HG02943 (cell line): ENCODE measurements around the gene PRAMEF6.
"Not testable (repeated sequence)": the region's sequence is repeated elsewhere in the genome, so short reads cannot be mapped to it uniquely, and the experiment has no call there.

Source experiments
- ATAC-seq: cut with Tn5 transposase; IDR thresholded peaks from one replicate; pipeline ENCODE4 v1.9.1; 2021; ENCODE audit warnings: mild to moderate bottlenecking, low read depth, moderate library complexity; ENCODE audit not compliant: unreplicated experiment

PRAMEF6 gene

GRCh38 chr1:12947480-12947879, at the start of gene PRAMEF6:
PRAMEF6 (minus strand) TSS chr1:12947580; CDS start chr1:12942518, 5,062 bp downstream.
- not testable (repeated sequence) for ATAC-seq

- ATAC-seq, result not testable (repeated sequence)
These were observed 23.0 kb downstream of the PRAMEF6 start for GRCh38 chr1:12924368-12924767.

- ATAC-seq, result not testable (repeated sequence)
These were observed 25.6 kb downstream of the PRAMEF6 start for GRCh38 chr1:12921749-12922148.

DNA sequence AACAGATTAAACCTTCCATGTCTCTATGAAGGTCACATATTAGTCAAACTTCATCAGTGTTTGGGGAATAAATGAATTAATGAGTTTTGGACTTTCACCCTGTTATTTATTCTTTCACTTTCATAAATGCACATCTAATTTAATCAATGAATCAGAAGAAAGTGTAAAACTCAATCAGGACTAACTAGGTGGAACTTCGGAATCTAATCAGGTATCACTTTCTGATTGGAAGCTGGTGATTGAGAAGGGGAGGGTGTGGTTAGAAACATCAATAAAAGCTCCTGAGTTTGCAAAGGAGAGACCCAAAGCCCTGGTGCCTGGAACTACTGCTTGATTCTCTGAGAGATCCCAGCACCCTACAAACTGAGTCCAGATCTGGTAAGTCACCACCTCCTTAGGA, 31.1 kb downstream of the PRAMEF6 start, which contains the start of gene PRAMEF7:
TSS of gene PRAMEF7 (plus strand) at position 301 of the 400 bp plus-strand sequence. CDS start 1,083 bp downstream, outside the sequence.
- ATAC-seq, result not testable (repeated sequence)

DNA sequence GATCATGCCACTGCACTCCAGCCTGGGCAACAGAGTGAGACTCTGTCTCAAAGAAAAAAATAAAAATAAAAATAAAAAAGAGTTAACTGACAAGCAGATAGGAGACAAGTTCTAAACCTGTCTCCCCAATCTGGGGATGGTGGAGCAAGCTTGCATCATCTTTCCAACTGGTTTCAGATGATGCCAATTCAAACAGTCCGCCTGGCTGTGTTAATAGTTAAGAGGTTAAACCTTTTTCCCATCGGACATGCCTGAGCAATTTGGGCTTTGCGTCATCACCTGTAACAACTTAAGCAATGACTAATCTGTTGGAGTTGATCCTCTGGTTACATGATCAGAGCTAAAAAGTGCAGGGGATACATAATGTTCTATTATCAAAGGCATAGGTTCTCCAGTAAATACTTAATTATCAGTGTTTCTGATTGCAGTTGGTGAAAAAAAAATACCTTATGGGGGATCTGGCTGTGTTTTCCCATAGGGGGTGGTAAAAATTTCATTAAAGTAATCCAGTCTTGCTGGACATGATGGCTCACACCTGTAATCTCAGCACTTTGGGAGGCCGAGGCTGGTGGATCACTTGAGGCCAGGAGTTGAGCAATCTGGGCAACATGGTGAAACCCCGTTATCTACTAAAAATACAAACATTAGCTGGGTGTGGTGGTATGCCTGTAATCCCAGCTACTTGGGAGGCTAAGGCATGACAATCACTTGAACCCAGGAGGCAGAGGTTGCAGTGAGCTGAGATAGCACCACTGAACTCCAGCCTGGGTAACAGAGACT, 43.4 kb downstream of the PRAMEF6 start:
- not testable (repeated sequence) for ATAC-seq

GRCh38 chr1:12899186-12899585, 48.2 kb downstream of the PRAMEF6 start:
- not testable (repeated sequence) for ATAC-seq

DNA sequence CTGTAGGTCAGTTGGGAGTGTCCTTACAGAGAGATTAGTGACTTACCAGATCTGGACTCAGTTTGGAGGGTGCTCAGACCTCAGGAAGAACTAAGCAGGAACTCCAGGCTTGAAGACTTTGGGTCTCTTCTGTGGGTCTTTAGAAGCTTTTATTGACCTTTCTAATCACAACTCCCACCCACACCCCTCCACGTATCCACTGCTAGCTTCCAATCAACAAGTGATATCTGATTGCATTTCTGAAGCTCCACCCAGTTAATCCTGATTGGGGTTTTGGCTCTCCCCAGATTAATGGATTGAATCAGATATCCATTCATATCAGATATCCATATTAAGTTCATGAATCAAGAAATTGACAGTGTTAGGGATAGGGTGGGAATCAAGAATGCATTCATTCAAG, 49.2 kb downstream of the PRAMEF6 start, which contains the start of gene PRAMEF10:
TSS of gene PRAMEF10 (minus strand) at position 101 of the 400 bp plus-strand sequence. CDS start 2,423 bp downstream, outside the sequence.
- not testable (repeated sequence) for ATAC-seq
